DMS53 (cell line): ENCODE data around the gene CACNA1H.
A peak's percentile ranks its signal among the peaks of the same experiment; 100 is the strongest.
"Not testable (repeated sequence)": the region's sequence is repeated elsewhere in the genome, so short reads cannot be mapped to it uniquely, and the experiment has no call there.

ENCODE experiments used
- DNase-seq: peaks from one replicate; lab custom pipeline; 2025; lab: John Stamatoyannopoulos, UW

The CACNA1H gene

DNA sequence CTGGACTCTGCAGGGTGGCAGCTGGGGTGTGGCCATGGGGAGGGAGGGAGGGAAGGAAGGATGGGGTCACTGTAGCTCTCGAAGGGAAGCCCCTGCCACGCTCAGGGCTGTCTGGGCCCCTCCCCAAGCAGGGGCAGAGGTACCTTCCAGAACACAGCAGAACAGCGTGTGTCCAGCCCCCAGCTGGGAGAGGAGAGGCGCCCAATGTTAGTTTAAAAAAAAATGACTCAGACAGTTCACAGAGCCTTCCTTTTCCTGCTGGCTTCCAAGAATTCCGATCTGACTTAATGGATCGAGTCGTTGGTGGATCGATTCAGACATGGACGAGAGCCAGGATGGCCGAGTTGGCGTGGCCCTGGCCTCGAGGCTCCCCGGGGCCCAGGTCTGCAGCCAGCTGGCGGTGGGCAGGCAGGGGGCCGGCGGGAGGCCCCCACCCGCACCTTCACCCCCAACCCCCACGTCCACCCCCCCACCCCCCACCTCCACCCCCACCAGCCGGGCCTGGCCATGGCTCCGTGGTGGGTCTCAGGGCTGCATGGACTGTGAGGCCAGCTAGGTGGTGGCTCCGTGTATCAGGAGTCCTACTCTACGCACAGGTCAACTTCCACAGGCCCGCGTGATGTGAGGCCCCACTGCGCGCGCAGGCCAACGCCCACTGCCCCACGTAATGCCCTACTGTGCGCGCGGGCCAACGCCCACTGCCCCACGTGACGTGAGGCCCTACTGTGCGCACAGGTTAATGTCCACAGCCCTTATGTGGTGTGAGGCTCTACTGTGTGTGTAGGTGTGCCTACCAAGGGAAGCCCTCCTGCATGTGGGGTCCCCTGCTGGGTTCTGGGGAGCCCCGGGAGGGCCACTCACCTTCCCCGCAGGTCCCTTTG, 21.8 kb downstream of the CACNA1H start:
- no peak for DNase-seq

GRCh38 chr16:1175566-1176279, 22.8 kb downstream of the CACNA1H start:
- DNase-seq: no peak

DNA sequence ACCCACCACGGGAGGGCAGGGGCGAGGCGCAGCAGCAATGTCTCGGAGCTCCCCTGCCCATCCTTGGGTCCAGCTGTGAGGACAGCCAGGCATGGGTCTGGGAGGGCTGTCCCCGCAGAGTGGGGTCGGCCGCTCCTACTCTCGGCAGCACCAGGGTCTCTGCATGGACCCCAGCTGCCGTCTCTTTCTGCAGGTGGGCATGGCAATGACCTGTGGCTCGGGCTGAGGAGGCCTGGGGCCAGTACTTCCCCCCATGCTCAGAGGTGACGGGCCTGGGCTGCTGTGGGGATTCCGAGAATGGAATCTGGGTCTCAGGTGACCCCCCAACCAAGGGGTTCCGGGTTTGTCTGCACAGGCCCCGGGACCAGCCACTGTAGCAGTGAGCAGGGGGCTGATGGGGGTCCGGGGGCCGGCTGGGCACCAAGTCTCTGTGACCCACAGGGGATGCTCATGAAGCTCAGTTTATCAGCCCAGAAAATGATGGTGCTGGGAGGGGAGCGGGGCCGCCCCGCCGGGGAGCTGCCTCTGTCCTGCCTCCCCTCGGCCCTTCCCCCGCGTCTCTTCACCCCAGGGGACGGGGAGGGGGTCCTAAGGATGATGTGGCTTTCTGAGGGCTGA, 23.5 kb downstream of the CACNA1H start:
- DNase-seq: no peak

- DNase-seq: no peak
Observed at GRCh38 chr16:1177053-1177452, 24.1 kb downstream of the CACNA1H start.

DNA sequence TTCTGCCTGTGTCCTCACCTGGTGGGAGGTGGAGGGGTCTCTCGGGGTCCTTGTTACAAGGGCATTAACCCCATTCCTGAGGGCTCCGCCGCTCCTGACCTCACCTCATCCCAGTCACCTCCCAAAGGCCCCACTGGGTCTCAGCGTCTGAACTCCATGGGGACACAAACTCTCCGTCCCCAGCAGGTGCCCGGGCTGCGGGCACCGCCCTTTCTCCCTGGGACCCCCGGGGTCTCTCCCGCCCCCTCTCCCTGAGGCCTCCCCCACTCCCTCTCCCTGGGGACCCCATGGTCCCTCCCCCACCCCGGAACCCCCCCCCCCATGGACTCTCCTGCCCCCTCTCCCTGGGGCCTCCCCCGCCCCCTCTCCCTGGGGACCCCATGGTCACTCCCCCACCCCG, 24.8 kb downstream of the CACNA1H start:
- no peak for DNase-seq

DNA sequence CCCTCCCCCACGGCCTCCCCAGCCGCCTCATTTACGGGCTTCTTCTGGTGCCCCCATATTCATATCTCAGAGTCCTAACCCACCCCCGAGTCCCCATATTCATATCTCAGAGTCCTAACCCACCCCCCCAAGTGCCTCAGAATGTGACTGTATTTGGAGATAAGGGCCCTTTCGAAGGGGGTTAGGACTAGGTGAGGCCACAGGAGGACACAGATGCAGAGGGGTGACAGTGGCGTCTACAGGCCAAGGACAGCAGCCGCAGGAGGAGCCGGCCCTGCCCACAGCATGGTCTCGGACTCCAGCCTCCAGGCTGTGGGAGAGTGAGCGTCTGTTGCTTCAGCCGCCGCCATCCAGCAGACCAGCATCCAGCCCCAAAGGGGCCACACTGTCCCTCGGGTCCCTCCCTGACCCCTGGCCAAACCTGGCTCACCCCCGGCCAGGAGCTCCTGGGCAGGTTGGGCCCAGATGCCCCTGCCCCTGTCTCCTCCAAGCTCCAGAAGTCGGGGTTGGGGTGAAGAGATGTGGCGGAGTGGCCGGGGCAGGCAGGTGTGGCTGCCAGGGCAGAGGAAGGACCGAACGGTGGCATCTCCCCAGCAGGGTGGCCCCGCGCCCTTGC, 25.5 kb downstream of the CACNA1H start:
- no peak for DNase-seq

DNA sequence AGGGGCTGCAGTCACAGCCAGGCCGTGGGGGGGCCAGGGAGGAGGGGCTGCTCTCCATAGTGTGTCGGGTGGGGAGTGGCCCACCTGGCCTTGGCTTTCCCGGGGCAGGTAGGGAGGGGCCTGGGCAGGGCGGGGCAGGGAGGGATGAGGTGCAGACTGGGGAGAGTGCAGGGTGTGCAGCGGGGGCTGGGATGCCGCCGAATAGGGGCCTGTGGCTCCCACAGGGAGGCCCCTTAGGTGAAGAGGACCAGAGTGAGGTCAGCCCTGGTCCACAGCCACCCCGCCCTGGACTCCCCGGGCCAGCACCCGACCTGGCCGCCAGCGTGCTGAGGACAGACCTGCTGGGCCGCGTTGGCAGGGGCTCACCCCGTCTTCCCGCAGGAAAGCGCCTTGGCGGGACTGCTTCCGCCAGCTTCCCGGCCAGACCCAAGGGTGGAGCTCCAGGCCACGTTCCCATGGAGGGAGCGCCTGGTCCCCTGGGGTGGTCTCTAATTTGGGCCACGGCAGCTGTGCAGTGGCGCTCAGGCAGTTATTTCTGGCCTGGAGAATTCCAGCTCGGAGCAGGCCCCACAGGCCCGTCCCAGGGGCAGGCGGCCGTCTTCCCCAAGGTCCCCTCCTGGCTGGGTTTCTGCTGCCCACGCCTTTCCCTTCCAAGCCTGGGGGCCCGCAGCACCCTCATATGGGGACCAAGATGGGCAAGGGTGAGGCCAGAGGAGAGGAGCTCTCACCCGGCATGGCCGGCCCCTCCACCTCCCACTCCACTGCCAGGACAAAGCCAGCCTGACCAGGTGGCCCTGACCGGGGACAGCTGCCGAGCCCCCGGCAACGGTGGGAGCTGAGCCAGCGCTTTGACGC, 27.9 kb downstream of the CACNA1H start:
- DNase-seq: no peak

DNA sequence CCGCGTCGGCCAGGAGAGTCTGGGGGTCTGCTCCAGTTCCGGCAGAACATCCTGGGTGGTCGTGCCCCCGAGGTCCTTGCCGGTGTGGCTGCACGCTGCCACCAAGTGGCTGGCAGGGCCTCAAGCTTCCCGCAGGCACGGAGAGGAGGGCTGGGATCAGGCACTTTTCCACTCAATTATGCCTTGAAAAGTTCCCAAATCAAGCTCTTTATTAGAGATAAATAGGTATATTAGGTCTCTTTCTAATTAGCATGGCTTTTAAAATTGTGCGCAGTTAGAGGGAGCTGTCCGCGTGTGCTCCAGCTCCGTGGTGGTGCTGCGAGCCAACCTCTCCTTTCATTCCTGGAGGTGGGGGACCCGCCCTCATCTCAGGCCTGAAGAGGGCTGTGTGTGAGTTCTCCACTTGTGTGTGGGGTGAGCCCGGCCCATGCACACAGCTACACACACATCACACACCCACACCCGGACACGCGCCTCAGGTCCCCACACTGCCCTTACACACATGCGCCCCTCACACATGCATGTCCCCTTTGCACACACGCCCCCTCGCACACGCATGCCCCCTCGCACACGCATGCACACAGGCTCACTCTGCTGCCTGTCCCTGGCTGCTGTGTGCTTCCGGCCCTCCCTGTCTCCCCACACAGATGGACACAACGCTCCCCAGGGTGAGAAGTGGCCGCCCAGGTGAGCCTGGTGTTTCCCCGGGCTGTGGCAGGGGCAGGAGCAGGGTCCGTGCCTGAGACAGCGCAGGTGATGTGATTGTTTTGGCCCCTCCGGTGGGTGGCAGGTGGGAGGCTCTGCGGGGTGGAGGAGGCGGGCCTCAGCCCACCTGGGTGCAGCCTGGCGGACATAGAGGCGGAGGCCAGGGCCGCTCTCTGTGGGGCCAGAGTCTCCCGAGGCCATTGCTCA, 28.8 kb downstream of the CACNA1H start:
- no peak for DNase-seq

GRCh38 chr16:1182316-1182671, 29.4 kb downstream of the CACNA1H start:
- DNase-seq: peak; percentile 40

GRCh38 chr16:1182950-1183907, 30.3 kb downstream of the CACNA1H start:
- DNase-seq: peak; percentile 55

- peak; percentile 28 for DNase-seq
Observed at GRCh38 chr16:1184156-1184868, 31.4 kb downstream of the CACNA1H start.

- DNase-seq: no peak
Observed at GRCh38 chr16:1184980-1185379, 32.1 kb downstream of the CACNA1H start.

- not testable (repeated sequence) for DNase-seq
Observed at GRCh38 chr16:1185460-1186207, 32.7 kb downstream of the CACNA1H start.

- peak; percentile 42 for DNase-seq
Observed at GRCh38 chr16:1188432-1189189, 35.7 kb downstream of the CACNA1H start.

- DNase-seq: no peak
Observed at GRCh38 chr16:1189455-1189854, 36.5 kb downstream of the CACNA1H start.

DNA sequence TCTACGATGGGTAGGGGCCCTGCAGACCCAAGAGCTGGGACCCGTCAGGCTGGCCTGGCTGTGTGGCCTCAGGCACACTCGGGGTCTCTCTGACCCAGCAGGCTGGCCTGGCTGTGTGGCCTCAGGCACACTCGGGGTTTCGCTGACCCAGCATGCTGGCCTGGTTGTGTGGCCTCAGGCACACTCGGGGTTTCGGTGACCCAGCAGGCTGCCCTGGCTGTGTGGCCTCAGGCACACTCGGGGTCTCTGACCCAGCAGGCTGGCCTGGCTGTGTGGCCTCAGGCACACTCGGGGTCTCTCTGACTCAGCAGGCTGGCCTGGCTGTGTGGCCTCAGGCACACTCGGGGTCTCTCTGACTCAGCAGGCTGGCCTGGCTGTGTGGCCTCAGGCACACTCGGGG, 37.9 kb downstream of the CACNA1H start:
- DNase-seq: not testable (repeated sequence)
